Naive thymus-derived CD4-positive, alpha-beta T cell (primary cell): ENCODE results near the gene DENND1A. TPM values are rescaled to one million over a fixed set of nuclear protein-coding genes. Genes with fewer than 3 reads are reported as not detected.
A peak's percentile ranks its signal among the peaks of the same experiment; 100 is the strongest.
"Not testable (repeated sequence)": the region's sequence is repeated elsewhere in the genome, so short reads cannot be mapped to it uniquely, and the experiment has no call there.

ENCODE experiments used
- ATAC-seq: fragments of 150-1000 bp; cut with Tn5 transposase; 2 replicates; pipeline ENCODE4 v1.10.0; 2021; ENCODE audit warnings: mild to moderate bottlenecking, moderate library complexity
- CTCF ChIA-PET: fragments of 350-600 bp; sonication (Branson Sonifier 250); formaldehyde crosslinking; loops from one replicate; lab custom pipeline; 2021; ENCODE audit warnings: antibody characterized with exemption; lab: Charles Lee
- POLR2A ChIA-PET: fragments of 350-600 bp; sonication (Branson Sonifier 250); formaldehyde crosslinking; loops from one replicate; lab custom pipeline; 2021; ENCODE audit warnings: antibody characterized with exemption, inconsistent platforms; lab: Charles Lee
- DNase-seq, 9 donors: peaks; one replicate each; pipeline versions ENCODE4 v3.0.0 to v3.0.0-alpha.2; 2020 to 2022; ENCODE audit warnings: mixed read lengths in 1 of 9
- H3K27ac ChIP-seq: one replicate; pipeline ENCODE4 v1.7.0; 2013; ENCODE audit warnings: mild to moderate bottlenecking, low read depth, low read length, moderate library complexity
- H3K27me3 ChIP-seq, 2 donors: one replicate each; pipeline ENCODE4 v1.7.0; 2013; ENCODE audit warnings: low read length in 2 of 2, mild to moderate bottlenecking in 2 of 2, moderate library complexity in 2 of 2; ENCODE audit not compliant: control insufficient read depth in 2 of 2, insufficient read depth in 2 of 2
- H3K36me3 ChIP-seq, 3 experiments: 1 replicate in 2 of 3; 2 replicates in 1 of 3; pipeline ENCODE4 v1.7.0; 2013; ENCODE audit warnings: low read length in 3 of 3, mild to moderate bottlenecking in 3 of 3, moderate library complexity in 1 of 3; ENCODE audit not compliant: insufficient read depth in 3 of 3, control insufficient read depth in 2 of 3
- H3K4me1 ChIP-seq, 2 donors: one replicate each; pipeline ENCODE4 v1.7.0; 2013; ENCODE audit warnings: low read length in 2 of 2, mild to moderate bottlenecking in 2 of 2, moderate library complexity in 1 of 2; ENCODE audit not compliant: control insufficient read depth in 2 of 2, insufficient read depth in 2 of 2
- H3K4me3 ChIP-seq: 2 replicates; pipeline ENCODE4 v1.7.0; 2013; ENCODE audit warnings: mild to moderate bottlenecking, low read length
- H3K9me3 ChIP-seq, 3 experiments: 1 replicate in 2 of 3; 2 replicates in 1 of 3; pipeline ENCODE4 v1.7.0; 2013; ENCODE audit warnings: low read length in 3 of 3; ENCODE audit not compliant: control insufficient read depth in 2 of 3
- H3K27ac Mint-ChIP-seq, 9 donors: one replicate each; pipeline ENCODE4 v1.8.0; 2020 to 2022; ENCODE audit warnings: mixed read lengths in 9 of 9, mild to moderate bottlenecking in 8 of 9, moderate library complexity in 5 of 9, inconsistent platforms in 2 of 9
- H3K27me3 Mint-ChIP-seq, 5 donors: one replicate each; pipeline ENCODE4 v1.8.0; 2021 to 2022; ENCODE audit warnings: mixed read lengths in 5 of 5, mild to moderate bottlenecking in 1 of 5
- H3K36me3 Mint-ChIP-seq, 5 donors: one replicate each; pipeline ENCODE4 v1.8.0; 2020 to 2022; ENCODE audit warnings: mixed read lengths in 5 of 5, mild to moderate bottlenecking in 3 of 5, inconsistent platforms in 1 of 5
- H3K4me1 Mint-ChIP-seq, 7 donors: one replicate each; pipeline ENCODE4 v1.8.0; 2020 to 2022; ENCODE audit warnings: mixed read lengths in 7 of 7, mild to moderate bottlenecking in 3 of 7, inconsistent platforms in 1 of 7
- H3K4me3 Mint-ChIP-seq, 10 donors: one replicate each; pipeline ENCODE4 v1.8.0; 2020 to 2022; ENCODE audit warnings: mild to moderate bottlenecking in 10 of 10, mixed read lengths in 10 of 10, moderate library complexity in 6 of 10, inconsistent platforms in 2 of 10
- H3K9me3 Mint-ChIP-seq, 11 donors: one replicate each; pipeline ENCODE4 v1.8.0; 2020 to 2022; ENCODE audit warnings: mixed read lengths in 11 of 11, mild to moderate bottlenecking in 4 of 11, inconsistent platforms in 1 of 11, moderate library complexity in 1 of 11
- intact Hi-C, 2 donors: fragments of 100-400 bp; cut with micrococcal nuclease; formaldehyde crosslinking; loops; one replicate each; pipeline ENCODE4 v1.15.1; 2023
- polyA plus RNA-seq, 2 donors: library from polyadenylated mRNA; unstranded; fragments of 300-500 nt; fragmentation: Illumina TruSeq; gene quantifications; one replicate each; pipeline ENCODE4 v1.2.3, GENCODE V29; 2021
- total RNA-seq, 6 experiments: library from RNA in 5 of 6; stranded (reverse) in 5 of 6; gene quantifications; 1 replicate in 5 of 6; 2 replicates in 1 of 6; pipeline ENCODE4 v1.2.3 and lab custom pipeline; 2021 to 2026

The DENND1A gene
- total RNA-seq (10 to 100 TPM; 14.5 to 41.1 (median 17.1) TPM), polyA plus RNA-seq (1 to 10 TPM; 4.6 to 6.5 TPM), total RNA-seq (lab: John Stamatoyannopoulos, UW) (21.7 reads per million, percentile 52 among the genes with 10 or more reads in this experiment)

DNA sequence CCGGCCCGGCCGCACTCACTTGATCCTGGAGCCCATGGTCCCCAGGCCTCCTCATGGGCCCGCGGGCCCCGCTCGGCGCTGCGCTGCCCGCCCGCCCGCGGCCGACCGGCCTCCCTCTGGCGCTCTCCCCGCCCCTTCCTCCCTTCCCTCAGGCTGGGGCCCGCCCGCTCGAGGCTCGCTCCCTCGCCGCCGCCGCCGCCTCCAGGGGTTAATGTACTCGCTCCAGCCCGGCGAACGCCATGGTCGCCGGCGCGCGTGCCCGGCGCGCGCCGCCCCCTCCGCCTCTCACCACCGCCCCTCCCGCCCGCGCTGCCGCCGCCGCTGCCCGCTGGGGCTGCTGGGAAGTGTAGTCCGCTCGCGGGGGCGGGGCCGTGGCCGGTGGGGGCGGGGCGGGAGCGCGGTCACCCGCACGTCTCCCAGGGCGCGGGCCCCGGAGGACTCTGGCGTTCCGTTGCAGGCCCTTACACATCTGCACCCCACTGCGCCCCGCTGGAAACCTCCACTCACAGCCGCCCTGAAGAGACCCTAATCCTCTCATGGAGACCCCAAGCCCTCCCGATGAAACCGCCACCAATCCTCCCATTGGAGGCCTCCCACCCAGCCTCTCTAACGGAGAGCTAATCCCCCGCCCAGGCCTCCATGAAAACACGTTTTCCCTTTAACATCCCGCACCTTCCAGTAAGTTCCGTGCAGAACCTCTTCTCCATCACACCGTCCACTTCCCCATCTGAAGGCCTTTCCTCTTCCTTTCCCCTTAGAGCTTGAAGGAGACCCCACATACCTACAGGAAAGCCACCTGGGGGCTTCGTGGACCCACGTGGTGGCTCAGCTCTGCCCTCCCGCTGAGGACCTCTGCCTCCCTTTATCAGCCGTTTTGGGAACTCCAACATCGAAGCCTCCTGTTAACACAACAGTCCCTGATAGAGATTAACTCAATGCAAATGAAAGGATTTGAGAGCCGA, at the start of gene DENND1A:
DENND1A (minus strand) TSS at position 257 of the 962 bp plus-strand sequence; CDS start at position 36, 221 bp downstream.
- ChIA-PET CTCF (no interaction called here), POLR2A (no interaction called here)
- peak; percentile 96 for ATAC-seq
- Mint-ChIP-seq H3K27me3 (peaks cover 0 to 14% (median 0%) of the 10 kb centered on the region in 5 donors), H3K27ac (peak within 1 kb of the TSS; percentile 76 to 95 (median 88)), H3K4me1 (peaks cover 32 to 48% (median 45%) of the 10 kb centered on the region in 7 donors), H3K4me3 (peak within 1 kb of the TSS; percentile 84 to 96 (median 88)), H3K36me3 (peaks cover 0 to 4% (median 2%) of the 10 kb centered on the region in 5 donors), H3K9me3 (peaks cover 0 to 1% (median 0%) of the 10 kb centered on the region in 11 donors)
- intact Hi-C loops: loop anchor here (1.0 to 10.0 kb wide), 6 partner anchors 63 to 1838 kb away; partner anchors contain the start of genes GOLGA1 (in 1 of the 2), PDCL (in 1 of the 2), PSMB7 (in 1 of the 2) and STRBP (in 1 of the 2)
- H3K9me3 ChIP-seq: no peaks in the 10 kb centered on the region
- H3K36me3 ChIP-seq: no peaks in the 10 kb centered on the region
- H3K4me1 ChIP-seq: peaks cover 7 to 20% of the 10 kb centered on the region in 2 donors
- peak; percentile 69 to 89 (median 79) for DNase-seq
- H3K27ac ChIP-seq: peak within 1 kb of the TSS; percentile 73
- H3K27me3 ChIP-seq: no peaks in the 10 kb centered on the region
- peak within 1 kb of the TSS; percentile 58 for H3K4me3 ChIP-seq

DNA sequence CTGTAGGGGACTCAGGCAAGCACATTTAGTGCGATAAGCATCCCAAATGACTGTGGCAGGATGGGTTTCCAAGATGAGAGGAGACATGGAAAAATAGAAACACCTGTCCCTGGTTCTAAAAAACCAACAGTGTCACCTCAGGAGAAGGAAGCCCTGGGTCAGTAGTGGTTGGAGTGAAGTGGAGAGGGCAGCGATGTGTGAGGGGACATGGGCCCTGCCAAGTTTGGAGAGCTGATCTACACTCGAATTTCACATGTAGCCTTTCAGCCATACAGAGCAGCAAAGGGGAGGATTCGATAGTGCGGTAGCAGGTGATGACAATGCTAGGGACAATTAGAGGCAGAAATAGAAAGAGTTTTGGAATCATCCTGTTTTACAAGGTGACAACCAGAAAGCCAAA, 49.1 kb upstream of the DENND1A start:
- POLR2A ChIA-PET: no interaction called here
- H3K4me3 Mint-ChIP-seq: no peak overlapping the region
- peaks cover 0 to 9% (median 0%) of the 10 kb centered on the region in 11 donors for H3K9me3 Mint-ChIP-seq
- H3K4me1 Mint-ChIP-seq: no peaks in the 10 kb centered on the region
- ATAC-seq (no peak), DNase-seq (no peak)
- H3K4me1 ChIP-seq: no peaks in the 10 kb centered on the region
- H3K36me3 Mint-ChIP-seq: no peaks in the 10 kb centered on the region
- H3K27ac Mint-ChIP-seq: no peak overlapping the region
- no peak overlapping the region for H3K27ac ChIP-seq
- CTCF ChIA-PET: no interaction called here
- peaks cover 23 to 41% (median 29%) of the 10 kb centered on the region in 5 donors for H3K27me3 Mint-ChIP-seq
- intact Hi-C loops: no loop called here
- H3K36me3 ChIP-seq: no peaks in the 10 kb centered on the region
- no peaks in the 10 kb centered on the region for H3K9me3 ChIP-seq
- H3K4me3 ChIP-seq: no peak overlapping the region
- peaks cover 0 to 3% of the 10 kb centered on the region in 2 donors for H3K27me3 ChIP-seq

- H3K27ac Mint-ChIP-seq, H3K36me3 Mint-ChIP-seq, H3K27me3 ChIP-seq, H3K4me3 Mint-ChIP-seq, CTCF ChIA-PET, intact Hi-C loops, H3K9me3 Mint-ChIP-seq, ATAC-seq, POLR2A ChIA-PET, H3K9me3 ChIP-seq, H3K4me3 ChIP-seq, H3K4me1 ChIP-seq, H3K4me1 Mint-ChIP-seq, H3K27ac ChIP-seq, H3K36me3 ChIP-seq, DNase-seq: not testable (repeated sequence)
- H3K27me3 Mint-ChIP-seq: peaks cover 19 to 33% (median 24%) of the 10 kb centered on the region in 5 donors
Observed at GRCh38 chr9:123976579-123976978, 46.7 kb upstream of the DENND1A start.

DNA sequence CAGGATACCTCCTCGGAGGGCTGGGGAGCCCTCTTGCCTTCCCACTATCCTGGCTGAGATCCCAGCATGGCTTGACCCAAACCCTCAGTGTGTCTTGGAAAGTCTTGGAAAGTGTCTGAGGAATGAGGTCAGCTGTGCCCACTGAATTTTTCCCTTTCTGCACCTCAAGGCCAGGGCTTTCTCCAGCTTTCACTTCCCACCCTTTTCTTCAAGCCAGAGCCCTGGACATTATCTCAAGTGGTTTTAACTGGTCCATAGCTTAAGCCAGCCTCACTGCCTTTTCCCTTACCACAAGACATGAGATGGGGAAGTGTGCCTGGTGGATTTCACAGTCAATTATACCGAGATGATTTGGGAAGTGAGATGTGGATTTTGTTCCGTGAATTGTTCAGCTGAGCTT, 45.9 kb upstream of the DENND1A start:
- DNase-seq: no peak
- Mint-ChIP-seq H3K4me1 (no peaks in the 10 kb centered on the region), H3K27me3 (peaks cover 17 to 27% (median 19%) of the 10 kb centered on the region in 5 donors), H3K9me3 (peaks cover 0 to 9% (median 0%) of the 10 kb centered on the region in 11 donors), H3K36me3 (no peaks in the 10 kb centered on the region), H3K4me3 (no peak overlapping the region), H3K27ac (no peak overlapping the region)
- Histone ChIP-seq H3K27ac (no peak overlapping the region), H3K4me1 (no peaks in the 10 kb centered on the region), H3K27me3 (peaks cover 0 to 3% of the 10 kb centered on the region in 2 donors), H3K9me3 (no peaks in the 10 kb centered on the region), H3K4me3 (no peak overlapping the region), H3K36me3 (no peaks in the 10 kb centered on the region)
- no peak for ATAC-seq
- ChIA-PET CTCF (no interaction called here), POLR2A (no interaction called here)
- intact Hi-C loops: no loop called here

- Histone ChIP-seq H3K27me3 (no peaks in the 10 kb centered on the region), H3K9me3 (no peaks in the 10 kb centered on the region), H3K4me3 (no peak overlapping the region), H3K36me3 (no peaks in the 10 kb centered on the region), H3K27ac (no peak overlapping the region), H3K4me1 (no peaks in the 10 kb centered on the region)
- POLR2A ChIA-PET: no interaction called here
- Mint-ChIP-seq H3K27ac (no peak overlapping the region), H3K9me3 (peaks cover 0 to 6% (median 0%) of the 10 kb centered on the region in 11 donors), H3K36me3 (no peaks in the 10 kb centered on the region), H3K4me1 (no peaks in the 10 kb centered on the region), H3K27me3 (peaks cover 6 to 22% (median 16%) of the 10 kb centered on the region in 5 donors), H3K4me3 (no peak overlapping the region)
- intact Hi-C loops: no loop called here
- no peak for DNase-seq
- ATAC-seq: no peak
- CTCF ChIA-PET: no interaction called here
Observed at GRCh38 chr9:123974471-123974870, 44.5 kb upstream of the DENND1A start.

DNA sequence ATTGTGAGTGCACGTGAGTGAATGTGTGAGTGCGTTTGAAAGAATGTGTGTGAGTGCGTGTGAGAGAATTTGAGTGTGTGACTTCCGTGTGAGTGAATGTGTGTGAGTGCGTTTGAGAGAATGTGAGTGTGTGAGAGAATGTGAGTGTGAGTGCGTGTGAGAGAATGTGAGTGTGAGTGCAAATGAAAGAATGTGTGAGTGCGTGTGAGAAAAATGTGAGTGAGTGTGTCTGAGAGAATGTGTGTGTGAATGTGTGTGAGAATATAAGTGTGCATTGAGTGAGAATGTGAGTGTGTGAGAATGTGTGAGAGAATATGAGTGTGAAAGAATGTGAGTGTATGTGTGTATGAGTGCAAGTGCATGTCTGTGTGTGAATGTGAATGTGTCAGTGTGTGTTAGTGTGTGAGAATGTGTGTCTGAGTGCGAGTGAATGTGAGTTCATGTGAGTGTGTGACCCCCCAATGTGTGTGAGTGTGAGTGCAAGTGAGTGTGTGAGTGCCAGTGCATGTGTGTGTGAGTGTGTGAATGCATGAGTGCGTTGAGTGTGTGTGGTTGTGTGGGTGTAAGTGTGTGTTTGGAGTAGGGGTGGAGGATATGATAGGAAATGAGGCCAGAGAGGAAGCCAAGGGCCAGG, 43.8 kb upstream of the DENND1A start:
- Mint-ChIP-seq H3K27me3 (peaks cover 0 to 21% (median 11%) of the 10 kb centered on the region in 5 donors), H3K9me3 (peaks cover 0 to 1% (median 0%) of the 10 kb centered on the region in 11 donors), H3K36me3 (no peaks in the 10 kb centered on the region), H3K27ac (no peak overlapping the region), H3K4me1 (no peaks in the 10 kb centered on the region), H3K4me3 (no peak overlapping the region)
- no peak overlapping the region for H3K27ac ChIP-seq
- ATAC-seq: no peak
- CTCF ChIA-PET: no interaction called here
- DNase-seq: no peak
- H3K36me3 ChIP-seq: no peaks in the 10 kb centered on the region
- POLR2A ChIA-PET: no interaction called here
- intact Hi-C loops: no loop called here
- no peak overlapping the region for H3K4me3 ChIP-seq
- H3K4me1 ChIP-seq: no peaks in the 10 kb centered on the region
- H3K9me3 ChIP-seq: no peaks in the 10 kb centered on the region
- H3K27me3 ChIP-seq: no peaks in the 10 kb centered on the region
